Left ventricle myocardium superior (tissue), 1 donor: ENCODE results near the gene CCDC6. TPM values are rescaled to one million over a fixed set of nuclear protein-coding genes. Genes with fewer than 3 reads are reported as not detected.

ENCODE experiments used
- ATAC-seq: fragments of 200-7000 bp; cut with Tn5 transposase; one replicate; pipeline ENCODE4 v1.9.1; 2020; ENCODE audit warnings: mild to moderate bottlenecking, moderate library complexity
- DNase-seq: peaks from one replicate; pipeline ENCODE4 v3.0.0-alpha.2; 2020
- intact Hi-C: fragments of 100-400 bp; cut with micrococcal nuclease; formaldehyde crosslinking; loops from one replicate; pipeline ENCODE4 v1.11.0; 2022
- total RNA-seq: library from RNA; stranded (reverse); fragmentation: NEBNext Ultra II Directional; extraction: Animal tissue kit (Norgen Biotek cat#: 25700); gene quantifications from one replicate; pipeline ENCODE4 v1.2.1, GENCODE V29; 2021
- donor health status: DM: no; HTN: yes; CAD: no; lungs with severe emphysema.

Gene CCDC6
- total RNA-seq, 1 donor from 2014 or later = 15.9 TPM

DNA sequence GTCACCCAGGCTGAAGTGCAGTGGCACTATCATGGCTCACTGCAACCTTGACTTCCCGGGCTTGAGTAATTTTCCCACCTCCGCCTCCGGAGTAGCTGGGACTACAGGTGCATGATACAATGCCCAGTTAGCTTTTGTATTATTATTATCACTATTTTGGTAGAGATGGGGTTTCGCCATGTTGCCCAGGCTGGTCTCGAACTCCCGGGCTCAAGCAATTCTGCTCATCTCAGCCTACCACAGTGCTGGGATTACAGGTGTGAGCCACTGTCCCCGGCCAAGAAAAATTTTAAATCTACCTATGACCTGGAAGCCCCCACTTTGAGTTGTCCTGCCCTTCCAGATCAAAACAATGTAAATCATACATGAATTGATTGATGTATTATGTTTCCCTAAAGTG lies 38.8 kb downstream of the CCDC6 start:
- DNase-seq (no peak), ATAC-seq (no peak)
- intact Hi-C loops = no loop called here

DNA sequence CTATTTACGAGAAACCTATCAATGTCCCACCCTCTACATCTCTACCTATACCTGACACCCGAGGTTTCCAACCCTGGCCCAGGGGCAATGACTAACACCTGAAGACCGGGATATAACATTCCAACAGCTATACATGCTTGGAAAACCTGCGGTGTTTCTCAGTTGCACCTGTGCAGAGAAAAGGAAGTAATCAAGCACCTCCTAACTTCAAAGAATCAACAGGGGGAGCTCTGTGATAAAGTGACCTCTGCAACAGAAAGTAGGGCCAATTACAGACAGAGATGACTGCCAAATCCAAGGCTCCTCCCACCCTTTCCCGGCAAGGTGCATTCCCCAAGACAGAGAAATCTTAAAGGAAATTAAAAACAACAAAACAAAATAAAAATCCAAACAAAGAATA lies 41.3 kb downstream of the CCDC6 start:
- no peak for DNase-seq
- ATAC-seq = peak; percentile 84
- intact Hi-C loops = no loop called here

DNA sequence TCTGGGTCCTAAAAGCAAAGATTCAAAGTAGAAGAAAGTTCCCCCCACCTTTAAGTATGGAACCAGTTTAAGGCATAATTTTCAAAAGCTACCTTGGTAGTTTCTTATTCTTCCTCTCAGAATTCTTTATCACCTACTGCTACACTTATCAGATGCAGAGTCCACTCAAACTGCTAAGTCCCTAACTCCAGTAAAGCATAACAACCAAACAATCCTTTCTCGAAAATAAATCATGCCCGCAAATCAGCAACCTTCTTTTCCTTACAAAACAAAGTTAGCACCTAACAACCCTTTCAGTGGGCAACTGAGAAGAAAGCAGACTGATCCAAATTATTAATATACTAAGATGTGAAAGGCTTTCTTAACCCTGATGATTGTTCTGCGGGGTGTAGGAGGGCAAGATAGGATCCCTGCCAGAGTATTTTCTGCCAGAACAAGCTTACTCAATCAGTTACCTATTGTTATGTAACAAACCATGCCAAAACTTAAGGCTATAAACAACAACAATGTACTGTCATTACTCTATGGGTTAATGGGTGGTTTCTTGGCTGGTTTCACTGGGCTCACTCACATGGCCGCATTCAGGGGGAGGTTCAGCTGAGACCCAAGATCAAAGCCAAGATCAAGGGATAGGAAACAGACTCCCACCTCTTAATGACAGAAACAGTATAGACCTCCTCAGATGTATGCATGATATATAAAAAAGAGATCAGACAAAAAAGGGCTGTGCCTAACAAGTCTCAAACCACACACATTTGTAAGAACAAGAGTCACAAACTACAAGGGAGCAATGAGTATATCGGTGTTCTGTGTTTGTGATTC lies 42.0 kb downstream of the CCDC6 start:
- intact Hi-C loops = no loop called here
- ATAC-seq (peak; percentile 48), DNase-seq (no peak)

DNA sequence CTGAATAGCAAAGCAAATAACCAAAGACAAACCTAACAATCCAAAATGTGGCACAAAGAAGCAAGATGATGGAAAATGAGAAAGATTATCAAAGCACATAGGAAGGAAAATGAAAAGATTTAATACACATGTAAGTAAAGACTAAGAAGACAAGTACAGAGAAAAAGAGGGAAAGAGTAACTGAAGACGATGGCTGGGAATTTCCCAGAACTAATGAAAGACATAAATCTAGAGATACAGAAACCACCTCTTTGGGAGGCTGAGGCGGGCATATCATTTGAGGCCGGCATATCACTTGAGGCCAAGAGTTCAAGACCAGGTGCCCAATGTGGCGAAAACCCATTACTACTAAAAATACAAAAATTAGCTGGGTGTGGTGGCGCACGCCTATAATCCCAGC lies 46.8 kb downstream of the CCDC6 start:
- no peak for DNase-seq
- intact Hi-C loops = no loop called here
- ATAC-seq = no peak

DNA sequence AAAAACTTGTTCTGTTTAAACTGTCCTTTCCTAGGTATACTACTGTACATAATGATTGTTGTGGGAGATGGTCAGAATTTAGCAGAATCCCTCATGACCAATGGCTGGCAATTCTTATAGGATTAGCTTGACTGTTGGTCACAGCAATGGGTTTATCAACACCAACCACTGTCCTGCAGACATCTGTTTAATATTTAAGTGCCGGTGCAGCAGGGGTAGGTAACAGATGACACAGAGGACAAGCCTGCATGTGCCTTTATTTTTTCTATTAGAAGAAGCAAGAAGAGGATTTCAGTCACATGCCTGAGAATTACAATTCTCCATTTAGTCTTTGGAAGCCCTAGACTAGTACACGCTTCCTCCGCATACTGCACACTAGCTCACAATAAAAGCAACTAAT lies 48.4 kb downstream of the CCDC6 start:
- ATAC-seq (no peak), DNase-seq (no peak)
- intact Hi-C loops = no loop called here

DNA sequence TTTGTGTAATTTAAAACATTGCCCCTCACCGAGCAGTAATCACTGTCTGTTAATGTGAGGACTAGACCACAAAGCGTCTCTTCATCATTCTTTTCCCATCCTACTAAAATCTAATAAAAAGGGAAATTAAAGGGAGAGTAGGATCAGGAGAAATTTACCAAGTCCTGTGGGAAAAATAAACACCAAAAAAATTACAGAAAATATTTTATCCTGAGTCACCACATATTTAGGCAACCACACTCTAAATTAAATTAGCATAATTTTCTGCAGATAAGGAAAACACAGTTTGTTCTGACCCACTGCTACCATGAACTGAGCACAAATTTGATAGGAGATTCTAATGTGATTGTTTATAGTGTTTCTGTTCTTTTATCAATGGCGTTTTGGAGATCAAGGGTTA lies 49.3 kb downstream of the CCDC6 start:
- no peak for DNase-seq
- ATAC-seq = no peak
- intact Hi-C loops = no loop called here

DNA sequence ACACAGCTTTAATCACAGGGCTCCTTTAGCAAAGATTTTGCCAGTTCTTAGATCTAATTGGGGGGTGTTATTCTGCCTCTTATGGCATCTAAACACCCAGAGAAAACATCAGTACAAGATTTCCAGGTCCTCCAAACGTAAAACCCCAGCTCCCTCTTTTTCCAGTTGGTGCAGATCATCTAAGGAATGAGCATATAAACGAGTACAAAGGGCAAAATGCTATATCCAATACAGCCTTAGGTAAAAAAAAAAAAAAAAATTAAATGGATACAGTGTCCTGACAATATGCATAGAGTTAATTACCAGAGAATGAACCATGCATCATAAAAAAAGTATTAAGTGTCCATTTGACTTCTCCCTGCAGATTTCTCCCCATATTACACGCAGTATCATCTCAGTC lies 50.3 kb downstream of the CCDC6 start:
- no peak for DNase-seq
- intact Hi-C loops = no loop called here
- no peak for ATAC-seq

DNA sequence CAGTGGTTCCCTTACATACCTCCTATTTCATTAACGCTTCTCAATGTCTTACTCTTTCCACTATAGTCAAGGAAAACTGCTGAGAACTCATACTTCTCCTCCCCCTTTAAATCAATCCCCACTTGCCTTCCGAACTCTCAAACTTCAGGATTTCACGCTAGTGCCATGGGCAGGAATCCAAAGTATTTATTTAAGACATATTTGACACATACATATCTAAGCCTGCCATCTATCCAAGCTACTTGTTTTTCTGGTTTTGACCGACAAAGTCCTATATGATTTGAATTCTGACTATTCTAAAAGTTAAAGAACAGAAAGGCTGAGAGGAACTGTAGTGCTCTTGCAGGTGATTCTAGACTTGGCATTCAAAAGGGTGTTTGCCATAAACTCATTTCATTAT lies 51.8 kb downstream of the CCDC6 start:
- no peak for ATAC-seq
- intact Hi-C loops = no loop called here

DNA sequence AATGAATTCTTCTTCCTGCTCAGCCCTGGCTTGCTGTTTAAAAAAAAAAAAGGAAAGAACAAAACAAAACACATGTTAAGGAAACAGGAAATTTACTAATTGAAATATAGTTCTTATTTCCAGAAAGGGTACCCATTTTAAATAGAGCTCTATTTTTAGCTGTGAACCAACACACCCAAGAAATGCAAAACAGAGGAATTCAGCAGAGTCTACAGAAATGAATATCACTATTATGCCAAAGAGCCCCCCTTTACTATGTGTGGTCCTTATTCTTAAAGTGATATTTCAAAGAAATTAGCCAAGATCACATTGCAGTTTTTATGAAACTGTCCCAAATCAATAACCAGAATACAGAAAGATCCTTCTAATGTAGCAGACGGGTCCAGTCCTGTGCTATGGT lies 53.7 kb downstream of the CCDC6 start:
- no peak for ATAC-seq
- intact Hi-C loops = no loop called here
- DNase-seq = no peak

More for the DNA sequence above, 51.8 kb downstream of the CCDC6 start:
- DNase-seq = no peak

DNA sequence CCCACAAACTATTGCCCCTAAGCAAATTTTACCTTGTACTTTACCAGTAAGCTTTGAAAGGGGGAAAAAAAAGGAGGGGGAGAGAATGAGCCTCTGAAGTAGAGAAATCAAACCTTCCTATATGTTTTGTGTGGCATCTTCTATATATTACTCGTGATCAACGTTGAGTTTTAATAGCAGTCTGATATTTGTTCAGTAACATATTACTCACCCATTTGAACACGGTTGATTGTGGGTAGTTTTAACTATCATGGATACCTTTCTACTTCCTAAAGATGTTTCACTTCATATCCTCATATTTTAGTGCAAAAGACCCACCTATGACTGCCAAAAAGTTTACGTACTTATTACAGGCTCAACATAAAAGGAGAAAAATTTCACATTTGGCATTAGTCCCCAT lies 54.5 kb downstream of the CCDC6 start:
- intact Hi-C loops = no loop called here
- no peak for DNase-seq
- ATAC-seq = no peak

DNA sequence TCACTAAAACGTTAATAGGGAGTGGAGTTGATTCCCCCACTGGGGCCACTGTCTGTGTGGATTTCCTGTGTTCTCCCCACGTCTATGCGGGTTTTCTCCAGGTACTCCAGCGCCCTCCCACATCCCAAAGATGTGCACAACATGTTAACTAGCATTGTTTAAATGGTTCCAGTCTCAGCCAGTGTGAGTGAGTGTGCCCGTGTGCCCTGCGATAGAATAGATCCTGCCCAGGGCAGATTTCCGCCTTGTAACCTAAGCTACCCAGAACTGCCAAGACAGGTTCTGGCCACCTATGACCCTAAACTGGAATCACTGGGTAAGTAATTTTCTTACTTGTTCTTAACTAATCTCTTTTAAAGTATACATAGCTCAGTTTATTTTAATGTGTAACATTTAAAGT lies 58.5 kb downstream of the CCDC6 start:
- ATAC-seq = no peak

DNA sequence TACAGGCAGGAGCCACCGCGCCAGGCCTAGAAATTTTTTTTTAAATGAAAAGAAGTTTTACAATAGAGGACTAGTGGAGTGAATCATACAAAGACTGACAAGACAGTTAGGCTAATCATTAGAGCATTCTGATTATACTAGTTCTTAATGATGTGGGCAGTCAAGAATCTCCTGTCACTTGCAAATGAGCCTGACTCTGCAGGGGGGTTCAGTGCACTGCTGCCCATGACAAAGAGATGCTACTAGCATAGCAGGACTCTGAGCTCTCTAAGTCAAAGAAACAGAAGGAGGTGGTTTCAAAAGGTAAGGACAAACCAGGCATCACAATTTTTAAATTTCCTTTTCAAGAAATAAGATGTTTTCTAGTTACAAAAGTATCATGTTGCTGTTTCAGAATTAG lies 59.0 kb downstream of the CCDC6 start:
- ATAC-seq (no peak), DNase-seq (no peak)
- intact Hi-C loops = no loop called here

More for the DNA sequence above, 58.5 kb downstream of the CCDC6 start:
- intact Hi-C loops = no loop called here
- DNase-seq = no peak

DNA sequence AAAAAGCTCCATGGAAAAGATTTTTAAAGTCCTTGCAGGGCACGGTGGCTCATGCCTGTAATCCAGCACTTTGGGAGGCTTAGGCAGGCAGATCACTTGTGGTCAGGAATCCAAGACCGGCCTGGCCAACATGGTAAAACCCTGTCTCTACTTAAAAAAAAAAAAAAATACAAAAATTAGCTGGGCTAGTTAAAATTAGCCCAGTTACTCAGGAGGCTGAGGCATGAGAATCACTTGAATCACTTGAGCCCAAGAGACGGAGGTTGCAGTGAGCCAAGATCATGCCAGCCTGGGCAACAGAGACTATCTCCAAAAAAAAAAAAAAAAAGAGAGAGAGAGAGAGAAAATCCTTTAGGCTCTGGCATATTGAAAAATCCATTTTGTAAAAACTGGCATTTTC lies 61.9 kb downstream of the CCDC6 start:
- ATAC-seq = peak; percentile 70
- DNase-seq = no peak
- intact Hi-C loops = no loop called here

DNA sequence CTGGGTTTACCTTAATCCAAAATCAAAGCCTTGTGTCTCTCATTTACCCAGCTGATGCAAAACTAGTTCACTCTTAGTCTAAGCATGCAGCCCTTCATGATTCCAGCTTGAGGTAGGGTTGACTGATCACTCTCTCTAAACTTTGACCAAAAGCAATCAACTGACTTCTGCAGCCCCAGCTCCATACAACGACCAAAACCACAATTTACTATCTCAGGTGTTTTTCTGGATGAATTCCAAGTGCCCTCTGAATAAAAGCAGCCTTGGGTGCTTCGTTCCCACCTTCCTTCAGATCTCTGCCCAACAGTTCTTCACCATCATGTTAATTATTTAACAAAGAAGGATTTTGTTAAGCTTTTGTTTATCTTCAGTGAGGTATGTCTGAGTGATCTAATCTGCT lies 62.6 kb downstream of the CCDC6 start:
- no peak for ATAC-seq
- intact Hi-C loops = no loop called here
- DNase-seq = no peak

DNA sequence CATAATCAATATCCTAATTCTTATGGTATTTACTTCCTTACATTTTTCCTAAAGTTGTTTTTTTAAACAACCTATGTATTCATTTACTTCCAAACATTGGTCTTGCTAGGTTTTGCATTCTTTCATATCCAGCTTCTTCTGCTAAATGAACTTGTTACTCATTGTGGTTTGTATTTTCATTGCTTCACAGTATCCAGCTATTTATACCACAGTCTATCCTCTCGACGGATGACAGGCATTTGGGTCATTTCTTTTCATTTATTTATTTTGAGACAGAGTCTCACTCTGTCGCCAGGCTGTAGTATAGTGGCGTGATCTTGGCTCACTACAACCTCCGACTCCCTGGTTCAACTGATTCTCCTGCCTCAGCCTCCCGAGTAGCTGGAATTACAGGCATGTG lies 66.8 kb downstream of the CCDC6 start:
- no peak for ATAC-seq
- no peak for DNase-seq
- intact Hi-C loops = no loop called here

DNA sequence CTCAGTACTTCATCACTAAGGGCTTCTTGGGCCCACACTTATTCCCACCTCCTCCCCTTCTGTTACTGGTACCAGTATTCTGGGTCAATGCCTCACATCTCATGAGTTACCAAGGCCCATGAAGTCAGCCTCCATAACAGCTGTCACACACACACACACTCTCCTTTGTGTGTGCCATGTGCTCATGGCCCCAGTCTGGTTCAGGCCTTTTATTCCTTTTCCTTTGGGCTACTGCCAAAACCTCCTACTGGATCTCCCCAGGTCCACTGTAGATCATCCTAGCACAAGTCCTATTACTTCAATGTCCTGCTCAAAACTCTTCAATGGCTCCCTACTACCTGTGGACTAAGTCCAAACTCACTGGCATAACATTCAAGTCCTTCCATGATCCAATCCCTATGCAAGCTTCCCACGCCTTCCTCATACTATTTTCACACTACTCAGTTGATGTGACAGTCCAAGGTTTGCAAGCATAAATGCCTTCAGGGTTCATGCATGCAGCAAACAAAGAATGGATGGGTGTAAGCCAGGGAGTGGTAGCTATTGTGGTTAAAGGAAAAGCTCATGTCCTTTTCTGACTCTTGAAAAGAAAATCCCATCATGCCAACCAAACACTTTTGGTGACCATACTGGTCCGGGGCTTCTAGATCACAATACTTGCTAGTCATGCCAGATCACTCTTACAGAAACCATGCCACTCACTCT lies 68.1 kb downstream of the CCDC6 start:
- ATAC-seq (no peak), DNase-seq (no peak)
- intact Hi-C loops = no loop called here

DNA sequence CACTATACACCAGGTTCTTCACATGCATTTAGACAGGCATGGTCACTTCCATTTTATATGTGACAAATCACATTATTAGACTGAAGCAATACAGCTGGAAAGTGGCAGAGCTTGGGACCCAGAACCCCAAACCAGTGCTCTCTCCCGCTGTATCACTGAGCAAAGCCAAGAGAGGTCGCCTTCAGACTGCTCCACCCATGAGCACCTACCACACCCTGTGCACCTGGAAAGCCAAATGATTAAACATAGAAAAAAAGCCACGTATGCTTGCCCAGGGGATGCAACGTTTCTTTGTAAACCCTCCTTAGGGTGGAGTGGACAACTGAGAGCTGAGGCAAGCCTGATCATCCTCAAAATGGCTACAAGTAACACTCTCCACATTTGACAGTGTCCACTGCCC lies 72.5 kb downstream of the CCDC6 start:
- no peak for DNase-seq
- ATAC-seq = no peak
- intact Hi-C loops = loop anchor here (5.0 kb wide), 1 partner anchor 207 kb away; no protein-coding TSS in a partner anchor

DNA sequence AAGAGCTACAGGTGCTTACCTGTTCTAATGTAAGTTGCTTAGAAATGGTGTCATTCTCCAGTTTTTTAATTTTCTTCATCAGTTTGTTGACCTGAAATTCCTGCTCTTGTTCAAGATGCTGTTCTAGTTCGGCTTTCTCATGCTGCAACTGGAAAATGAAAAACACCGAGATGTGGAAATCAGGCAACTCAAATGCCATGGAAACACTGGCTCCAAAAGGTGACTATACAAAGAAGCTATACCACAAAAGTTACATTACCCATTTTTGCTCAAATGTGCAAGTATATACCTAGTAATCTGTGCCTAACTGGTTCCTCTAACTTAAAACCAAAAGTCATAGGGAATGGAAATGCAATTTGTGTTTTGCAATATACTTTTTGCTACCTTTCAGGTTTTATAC lies 73.8 kb downstream of the CCDC6 start:
- DNase-seq (no peak), ATAC-seq (no peak)
- intact Hi-C loops = loop anchor here (5.0 kb wide), 1 partner anchor 205 kb away; no protein-coding TSS in a partner anchor

DNA sequence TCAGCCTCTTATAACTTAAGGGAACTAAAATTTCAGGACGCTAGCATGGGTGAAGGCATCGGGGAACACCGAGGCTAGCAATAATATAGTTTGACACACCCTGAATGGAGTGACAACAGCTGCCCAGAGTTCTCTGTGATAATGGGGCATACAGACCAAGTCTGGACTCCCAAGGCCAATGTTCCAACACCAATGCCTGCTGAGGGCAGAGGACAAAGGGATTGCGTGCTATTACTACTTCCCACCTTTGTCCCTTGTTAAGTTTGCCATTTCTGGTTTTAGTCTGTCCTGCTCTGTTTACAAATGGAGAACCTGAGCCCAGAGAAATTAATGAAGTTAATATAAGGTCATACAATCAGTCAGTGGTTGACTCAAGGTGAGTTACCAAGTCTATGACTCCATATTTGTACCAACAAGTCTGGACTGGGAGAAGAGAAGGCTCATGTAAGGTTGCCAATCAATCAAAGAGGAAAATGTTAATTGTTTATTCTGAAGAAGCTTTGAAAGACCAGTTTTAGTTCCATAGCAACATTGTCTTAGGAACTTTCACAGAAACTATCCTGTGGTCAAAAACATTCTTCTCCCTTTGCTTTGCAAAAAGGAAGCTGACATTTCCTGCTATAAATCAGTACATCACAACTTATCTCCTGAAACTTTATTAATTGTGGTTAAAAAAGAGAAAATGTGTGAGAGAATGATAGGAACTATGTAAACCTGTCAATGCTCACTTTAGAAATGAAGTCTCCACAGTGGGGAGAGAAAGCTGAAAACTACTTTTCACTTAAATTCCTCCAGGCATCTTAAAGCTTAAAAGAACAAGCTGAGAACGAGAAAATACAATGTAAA lies 74.5 kb downstream of the CCDC6 start:
- no peak for DNase-seq
- no peak for ATAC-seq
- intact Hi-C loops = loop anchor here (5.0 kb wide), 1 partner anchor 205 kb away; no protein-coding TSS in a partner anchor
